Forelimb muscle (tissue), 1 donor: ENCODE data around the gene SEPTIN5. TPM values are rescaled to one million over a fixed set of nuclear protein-coding genes. Genes with fewer than 3 reads are reported as not detected.
"Not testable (repeated sequence)": the region's sequence is repeated elsewhere in the genome, so short reads cannot be mapped to it uniquely, and the experiment has no call there.

Experiments
- DNase-seq: peaks from one replicate; pipeline ENCODE4 v3.0.0-alpha.2; 2013; ENCODE audit warnings: low read depth
- polyA plus RNA-seq: library from polyadenylated mRNA; unstranded; fragments of 120-200 nt; gene quantifications from one replicate; pipeline ENCODE4 v1.2.1, GENCODE V29; 2013; ENCODE audit not compliant: insufficient read length

The SEPTIN5 gene
- 130 TPM for polyA plus RNA-seq

DNA sequence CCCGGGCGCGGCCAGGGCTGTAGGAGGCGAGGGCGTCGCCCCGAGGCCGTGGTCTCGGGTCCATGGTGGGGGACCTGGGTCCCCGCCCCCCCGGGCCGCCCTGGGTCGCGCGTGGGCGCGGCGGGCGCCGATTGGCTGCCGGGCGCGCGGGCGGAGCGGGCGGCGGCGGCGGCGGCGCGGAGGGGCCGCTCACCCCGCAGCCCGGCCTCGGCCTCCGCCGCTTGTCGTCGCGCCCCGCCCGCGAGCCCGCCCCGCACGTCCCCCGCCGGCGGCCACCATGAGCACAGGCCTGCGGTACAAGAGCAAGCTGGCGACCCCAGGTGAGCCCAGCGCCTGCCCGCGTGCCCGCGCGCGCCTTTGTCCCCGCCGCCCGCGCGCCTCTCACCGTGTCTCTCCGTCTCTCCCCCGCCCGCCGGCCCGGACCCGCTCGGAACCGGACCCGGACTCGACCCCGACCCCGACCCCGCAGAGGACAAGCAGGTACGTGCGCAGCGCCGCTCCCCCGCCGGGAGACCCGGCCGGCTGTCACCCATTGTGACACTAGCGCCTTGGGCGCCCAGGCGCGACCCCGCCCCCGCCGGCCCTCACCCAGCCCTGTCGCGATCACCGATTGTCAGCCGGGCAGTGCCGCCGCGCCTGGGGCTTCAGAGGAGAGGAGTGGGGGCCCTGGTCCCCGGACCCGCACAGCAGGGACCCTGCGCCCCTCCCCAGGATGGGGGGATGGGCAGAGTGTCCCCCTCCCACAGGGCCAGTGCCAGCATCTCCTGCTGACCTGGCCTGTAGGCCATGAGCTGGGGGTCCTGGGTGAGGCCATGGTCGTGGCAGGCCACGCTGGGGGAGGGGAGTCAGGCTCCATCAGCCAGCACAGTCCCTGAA, at the start of gene SEPTIN5:
Gene SEPTIN5, plus strand, starts transcription at position 192 of the 876 bp plus-strand sequence. Its CDS starts 86 bp downstream, at position 278.
- no peak for DNase-seq

DNA sequence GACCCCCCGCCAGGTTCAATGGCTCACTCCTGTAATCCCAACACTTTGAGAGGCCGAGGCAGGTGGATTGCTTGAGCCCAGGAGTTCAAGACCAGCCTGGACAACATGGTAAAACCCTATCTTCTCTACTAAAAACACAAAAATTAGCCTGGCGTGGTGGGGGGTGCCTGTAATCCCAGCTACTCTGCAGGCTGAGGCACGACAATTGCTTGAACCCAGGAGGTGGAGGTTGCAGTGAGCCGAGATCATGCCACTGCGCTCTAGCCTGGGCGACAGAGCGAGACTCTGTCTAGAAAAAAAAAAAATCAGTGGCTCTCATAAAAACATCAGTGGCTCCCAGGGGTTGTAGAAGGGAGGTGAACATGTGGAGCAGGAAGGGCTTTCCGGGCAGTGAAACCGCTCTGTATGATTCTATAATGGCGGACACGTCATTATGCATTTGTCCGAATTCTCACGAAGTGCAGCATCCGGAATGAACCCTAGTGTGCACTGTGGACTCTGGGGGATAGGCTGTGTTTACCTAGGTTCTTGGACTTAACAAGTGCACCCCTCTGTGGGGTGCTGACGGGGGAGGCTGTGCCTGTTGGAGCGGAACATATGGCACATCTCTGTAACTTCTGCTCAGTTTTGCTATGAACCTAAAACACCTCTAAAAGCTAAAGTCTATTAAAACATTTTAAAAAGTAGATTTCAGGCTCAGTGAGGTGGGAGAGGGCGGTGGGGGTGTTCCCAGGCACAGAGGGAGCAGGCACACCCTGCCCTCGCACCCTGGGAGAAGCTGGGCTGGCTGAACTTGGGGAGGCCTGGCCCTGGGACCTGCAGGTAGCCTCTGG, 49.1 kb upstream of the SEPTIN5 start:
- no peak for DNase-seq

DNA sequence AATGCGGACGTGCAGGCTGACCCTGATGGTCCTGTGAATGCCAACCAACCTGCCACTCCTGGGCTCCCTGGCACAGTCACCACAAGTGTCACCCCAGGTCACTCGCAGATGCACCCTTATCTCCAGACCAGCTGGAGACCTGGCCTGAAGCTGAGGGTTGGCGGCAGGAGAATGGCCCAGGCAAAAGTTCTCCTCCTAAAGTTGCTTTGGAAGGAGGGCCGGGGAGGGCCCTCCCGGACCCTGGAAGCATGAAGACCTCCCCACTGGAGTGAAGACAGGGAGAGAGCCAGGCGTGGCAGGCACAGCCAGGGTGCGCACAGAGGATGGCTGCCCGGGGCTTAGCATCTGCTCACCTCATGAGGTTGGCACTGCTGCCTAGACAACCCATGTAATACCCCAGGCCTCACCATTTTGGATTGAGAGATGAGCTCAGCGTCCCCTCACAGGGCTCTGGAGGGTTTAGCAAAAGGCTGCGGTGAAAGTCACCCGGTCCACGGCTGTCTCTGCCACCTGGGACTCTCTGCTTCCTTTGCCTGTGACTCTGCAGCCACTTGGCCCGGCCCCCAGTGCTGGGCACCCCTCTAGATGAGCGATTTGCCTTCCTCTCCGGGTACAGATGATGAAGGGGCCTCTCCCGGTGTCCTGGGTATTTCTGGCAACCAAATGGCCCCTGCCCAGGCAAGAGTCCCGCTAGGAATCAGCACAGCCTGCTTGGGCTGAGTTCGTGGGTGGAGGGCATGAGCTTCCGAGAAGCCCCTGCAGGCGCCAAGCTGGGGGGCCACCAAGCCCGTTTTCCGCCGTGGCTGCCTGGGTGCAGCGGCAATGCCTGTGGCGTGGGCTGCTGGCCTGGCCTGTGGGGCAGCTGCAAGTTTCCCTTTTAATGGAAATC, 48.3 kb upstream of the SEPTIN5 start:
- no peak for DNase-seq

DNA sequence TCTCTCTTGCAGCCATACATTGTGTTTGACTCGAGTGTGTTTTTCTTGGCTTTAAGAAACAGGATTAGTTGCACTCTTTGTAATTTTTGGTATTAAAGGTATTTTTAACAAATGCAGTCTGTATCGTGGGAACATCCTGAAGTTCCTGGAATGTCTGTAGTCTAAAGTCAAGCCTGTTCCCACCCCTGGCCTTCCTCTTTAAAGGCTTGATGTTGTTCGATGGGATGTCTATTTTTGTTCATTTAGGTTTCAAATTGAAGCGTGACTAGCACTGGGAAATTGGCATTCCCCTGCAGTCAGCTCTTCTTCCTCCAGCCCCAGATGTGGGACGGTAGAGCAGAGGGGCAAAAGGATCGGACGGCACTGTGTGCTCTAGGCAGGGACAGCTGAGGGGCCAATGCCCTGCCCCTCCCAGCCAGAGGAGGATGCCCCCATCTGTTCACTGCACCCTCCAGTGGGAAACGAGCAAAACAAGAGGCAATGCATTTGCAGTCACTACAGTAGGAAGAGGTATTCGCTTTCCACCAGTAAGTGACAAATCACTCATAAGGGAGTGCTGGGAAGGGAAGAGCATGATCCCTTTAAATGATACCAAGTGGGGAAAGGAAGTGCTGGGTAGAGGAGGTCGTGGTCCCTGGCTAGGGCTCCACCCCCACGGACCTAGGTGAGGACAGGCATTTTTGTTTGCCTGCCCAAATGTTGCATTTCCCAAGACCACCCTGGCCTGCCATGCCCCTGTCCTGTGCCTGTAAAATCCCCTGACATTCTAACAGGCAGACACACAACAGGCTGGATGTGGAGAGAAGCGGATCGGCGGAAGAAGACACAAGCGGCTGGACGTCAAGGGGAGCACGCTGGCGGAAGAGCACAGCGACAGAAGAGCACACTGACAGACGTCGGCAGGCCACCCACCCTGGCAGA, 47.4 kb upstream of the SEPTIN5 start:
- no peak for DNase-seq

DNA sequence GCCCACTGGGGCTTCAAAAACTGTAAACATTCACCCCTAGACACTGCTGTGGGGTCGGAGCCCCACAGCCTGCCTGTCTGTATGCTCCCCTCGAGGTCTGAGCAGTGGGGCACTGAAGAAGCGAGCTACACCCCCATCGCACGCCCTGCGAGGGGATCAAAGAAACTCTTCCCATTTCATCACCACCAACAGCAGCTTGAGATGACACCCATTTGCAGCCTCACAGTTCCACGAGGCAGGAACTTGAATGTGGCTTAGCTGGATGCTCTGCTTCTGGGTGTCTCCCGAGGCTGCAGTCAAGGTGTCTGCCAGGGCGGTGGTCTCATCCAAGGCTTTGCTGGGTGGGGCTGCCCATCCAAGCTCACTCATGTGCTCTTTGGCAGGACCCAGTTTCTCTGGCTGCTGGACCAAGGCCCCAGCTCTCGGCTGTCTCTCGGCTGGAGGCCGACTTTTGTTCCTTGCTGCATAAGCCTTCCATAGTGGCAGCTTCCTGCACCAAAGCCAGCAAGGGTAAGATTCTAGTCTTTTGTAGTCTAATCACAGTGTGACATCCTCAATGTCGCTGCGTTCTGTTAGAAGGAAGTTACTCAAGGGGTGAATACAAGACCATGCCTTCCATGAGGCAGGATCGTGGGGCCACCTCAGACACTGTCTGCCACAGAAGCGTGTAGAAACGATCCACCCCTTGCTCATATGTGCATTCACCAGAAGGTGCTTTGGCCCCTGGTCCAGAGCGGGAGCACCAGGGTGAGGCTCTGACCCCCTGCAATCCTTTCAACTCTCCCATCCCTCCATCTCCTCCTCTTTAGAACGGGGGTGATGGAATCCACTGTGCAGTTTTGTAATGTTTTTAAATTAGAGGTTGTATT, 46.2 kb upstream of the SEPTIN5 start:
- no peak for DNase-seq

DNA sequence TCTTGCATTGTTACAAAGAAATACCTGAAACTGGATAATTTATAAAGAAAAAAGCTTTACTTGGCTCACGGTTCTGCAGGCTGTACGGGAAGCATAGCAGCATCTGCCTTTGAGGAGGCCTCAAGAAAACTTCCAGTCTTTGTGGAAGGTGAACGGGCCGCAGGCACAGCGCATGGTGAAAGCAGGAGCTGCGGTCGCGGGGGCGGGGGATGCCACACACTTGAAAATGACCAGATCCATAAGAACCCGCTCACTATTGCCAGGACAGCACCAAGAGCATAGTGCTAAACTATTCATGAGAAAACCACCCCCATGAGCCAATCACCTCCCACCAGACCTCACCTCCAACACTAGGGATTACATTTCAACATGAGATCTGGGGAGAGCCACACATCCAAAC, 45.6 kb upstream of the SEPTIN5 start:
- DNase-seq: no peak

DNA sequence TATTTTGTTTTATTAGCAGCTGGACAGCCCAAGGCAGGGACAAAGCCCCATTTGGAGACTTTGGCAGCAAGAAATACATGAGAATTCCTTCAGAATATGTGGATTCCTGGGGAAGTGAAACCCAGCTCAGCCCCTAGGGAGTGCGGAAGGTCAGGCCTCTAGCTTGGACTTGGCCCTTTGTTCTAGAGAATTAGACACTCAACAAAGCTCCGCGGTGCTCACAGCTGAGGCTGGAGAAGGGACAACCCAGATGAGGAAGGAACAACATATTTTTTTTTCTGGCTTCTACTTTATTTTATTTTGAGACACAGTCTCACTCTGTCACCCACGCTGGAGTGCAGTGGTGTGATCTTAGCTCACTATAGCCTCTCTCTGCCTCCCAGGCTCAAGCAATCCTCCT, 44.7 kb upstream of the SEPTIN5 start:
- DNase-seq: no peak

DNA sequence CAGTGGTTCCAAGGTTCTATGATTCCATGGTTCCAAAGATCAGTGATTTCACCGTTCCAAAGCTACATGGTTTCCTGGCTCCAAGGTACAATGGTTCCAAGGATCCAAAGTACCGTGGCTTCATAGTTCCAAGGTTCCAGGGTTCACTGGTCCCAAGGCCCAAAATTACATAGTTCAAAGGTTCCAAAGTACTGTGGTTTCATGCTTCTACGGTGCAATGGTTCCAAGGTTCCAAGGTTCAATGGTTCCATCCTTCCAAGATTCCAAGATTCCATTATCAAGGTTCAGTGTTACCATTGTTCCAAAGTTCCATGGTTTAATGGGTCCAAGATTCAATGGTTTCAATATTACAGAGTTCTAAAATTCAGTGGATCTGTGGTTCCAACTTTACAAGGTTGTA, 43.0 kb upstream of the SEPTIN5 start:
- DNase-seq: no peak

DNA sequence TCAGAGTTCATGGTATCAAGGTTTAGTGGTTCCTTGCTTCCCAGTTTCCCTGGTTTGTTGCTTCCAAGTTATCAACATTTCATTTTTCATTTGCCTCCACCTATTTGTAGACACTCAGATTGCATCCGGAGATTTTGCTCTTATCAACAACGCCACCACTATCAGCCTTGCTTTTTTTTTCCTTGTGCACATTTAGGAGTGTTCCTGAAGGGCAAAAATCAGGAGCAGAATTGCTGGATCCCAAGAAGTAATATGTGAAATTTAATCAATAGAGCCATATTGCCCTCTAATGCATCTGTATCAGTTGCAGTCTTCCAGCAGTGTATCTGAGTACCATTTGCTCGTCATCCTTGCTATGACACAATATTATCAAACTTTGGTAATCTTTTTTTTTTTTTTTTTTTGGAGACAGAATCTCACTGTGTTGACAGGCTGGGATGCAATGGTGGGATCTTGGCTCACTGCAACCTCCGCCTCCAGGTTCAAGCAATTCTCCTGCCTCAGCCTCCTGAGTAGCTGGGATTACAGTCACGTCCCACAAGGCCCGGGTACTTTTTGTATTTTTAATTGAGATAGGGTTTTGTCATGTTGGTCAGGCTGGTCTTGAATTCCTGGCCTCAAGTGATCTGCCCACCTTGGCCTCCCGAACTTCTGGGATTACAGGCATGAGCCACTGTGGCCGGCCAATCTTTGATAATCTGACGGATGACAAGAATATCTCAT, 42.1 kb upstream of the SEPTIN5 start:
- no peak for DNase-seq

DNA sequence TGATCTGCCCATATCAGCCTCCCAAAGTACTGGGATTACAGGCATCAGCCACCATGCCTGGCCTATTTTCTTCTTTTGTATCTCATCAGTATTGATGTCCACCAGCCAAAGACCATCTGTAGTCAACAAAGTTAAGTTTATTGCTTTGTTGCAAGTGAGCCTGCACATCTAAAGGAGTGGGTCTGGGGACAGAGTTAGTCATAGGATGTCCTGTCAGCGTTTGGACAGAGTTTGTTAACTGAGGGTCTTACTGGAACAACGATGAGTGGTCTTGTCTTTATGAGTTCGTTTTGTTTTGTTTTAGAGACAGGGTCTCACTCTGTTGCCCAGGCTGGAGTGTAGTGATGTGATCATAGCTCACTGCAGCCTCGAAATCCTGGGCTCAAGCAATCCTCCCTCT, 40.6 kb upstream of the SEPTIN5 start:
- DNase-seq: no peak

DNA sequence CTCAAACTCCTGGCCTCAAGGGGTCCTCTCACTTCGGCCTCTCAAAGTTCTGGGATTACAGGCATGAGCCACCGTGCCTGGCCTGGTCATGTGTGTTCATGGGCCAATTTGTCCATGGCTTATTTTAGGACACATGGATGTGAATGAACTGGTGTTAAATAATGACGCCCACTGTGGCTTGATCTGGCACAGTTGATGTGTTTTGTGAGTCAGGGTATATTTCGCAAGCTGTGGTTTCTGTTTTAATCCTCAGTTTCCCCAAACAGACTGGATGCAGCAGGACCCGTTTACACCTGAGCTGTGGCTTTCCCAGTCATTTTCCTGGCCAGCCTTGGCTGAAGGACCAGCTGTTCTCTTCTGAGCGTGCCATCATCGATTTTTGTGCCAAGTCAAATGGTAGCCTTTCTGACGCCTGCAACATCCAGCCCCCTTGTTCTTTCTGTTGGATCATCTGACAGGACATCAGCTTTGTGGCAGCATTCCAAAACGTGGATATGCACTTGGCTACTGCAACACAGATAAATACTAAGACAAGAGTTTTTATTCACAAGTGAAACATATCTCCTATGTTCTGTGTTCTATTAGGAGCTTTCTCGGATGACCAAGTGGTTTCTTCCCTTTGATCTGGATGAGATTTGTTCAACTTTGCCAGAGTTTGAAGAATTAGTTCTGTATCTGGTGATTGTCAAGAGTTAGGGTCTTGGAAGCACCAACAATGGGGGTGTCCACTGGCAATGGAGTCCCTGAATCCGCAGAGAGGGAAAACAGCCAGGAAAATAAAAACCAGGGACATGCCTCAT, 40.0 kb upstream of the SEPTIN5 start:
- no peak for DNase-seq

DNA sequence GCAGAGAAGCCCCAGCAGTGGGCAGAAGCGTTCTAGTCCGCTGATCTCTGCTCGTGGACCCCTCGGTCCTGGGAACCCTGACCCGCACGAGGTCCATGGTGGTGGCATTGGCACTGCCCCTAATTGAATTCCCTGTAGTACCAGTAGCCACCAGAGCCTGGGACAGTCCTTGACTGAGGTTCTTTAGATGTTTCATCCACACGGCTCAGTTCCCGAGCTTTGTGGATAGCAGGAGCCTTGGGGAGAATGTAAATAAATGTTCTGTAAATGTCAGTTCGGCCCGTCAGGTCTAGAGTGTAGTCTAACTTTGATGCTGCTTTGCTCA, 39.4 kb upstream of the SEPTIN5 start:
- no peak for DNase-seq

DNA sequence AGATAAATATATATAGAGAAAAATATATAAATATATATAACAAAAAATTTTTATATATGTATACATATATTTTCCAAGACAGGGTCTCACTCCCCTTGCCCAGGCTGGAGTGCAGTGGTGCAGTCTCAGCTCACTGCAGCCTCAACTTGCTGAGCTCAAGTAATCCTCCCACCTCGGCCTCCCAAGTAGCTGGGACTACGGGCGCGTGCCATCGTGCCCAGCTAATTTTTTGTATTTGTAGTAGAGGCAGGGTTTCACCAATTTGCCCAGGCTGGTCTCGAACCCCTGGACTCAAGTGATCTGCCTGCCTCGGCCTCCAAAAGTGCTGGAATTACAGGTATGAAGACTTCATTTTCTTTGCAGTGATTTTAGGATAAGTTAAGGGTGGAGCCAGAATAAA, 38.9 kb upstream of the SEPTIN5 start:
- no peak for DNase-seq

DNA sequence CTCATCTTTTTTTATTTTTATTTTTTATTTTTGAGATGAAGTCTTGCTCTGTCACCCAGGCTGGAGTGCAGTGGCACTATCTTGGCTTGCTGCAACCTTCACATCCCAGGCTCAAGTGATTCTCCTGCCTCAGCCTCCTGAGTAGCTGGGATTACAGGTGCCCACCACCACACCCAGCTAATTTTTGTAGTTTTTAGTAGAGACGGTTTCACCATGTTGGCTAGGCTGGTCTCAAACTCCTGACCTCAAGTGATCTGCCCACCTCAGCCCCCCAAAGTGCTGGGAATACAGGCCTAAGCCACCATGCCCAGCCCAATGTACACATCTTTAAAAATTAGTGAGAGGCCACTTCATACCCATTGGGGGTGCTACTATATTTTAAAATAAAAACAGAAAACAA, 37.9 kb upstream of the SEPTIN5 start:
- not testable (repeated sequence) for DNase-seq

DNA sequence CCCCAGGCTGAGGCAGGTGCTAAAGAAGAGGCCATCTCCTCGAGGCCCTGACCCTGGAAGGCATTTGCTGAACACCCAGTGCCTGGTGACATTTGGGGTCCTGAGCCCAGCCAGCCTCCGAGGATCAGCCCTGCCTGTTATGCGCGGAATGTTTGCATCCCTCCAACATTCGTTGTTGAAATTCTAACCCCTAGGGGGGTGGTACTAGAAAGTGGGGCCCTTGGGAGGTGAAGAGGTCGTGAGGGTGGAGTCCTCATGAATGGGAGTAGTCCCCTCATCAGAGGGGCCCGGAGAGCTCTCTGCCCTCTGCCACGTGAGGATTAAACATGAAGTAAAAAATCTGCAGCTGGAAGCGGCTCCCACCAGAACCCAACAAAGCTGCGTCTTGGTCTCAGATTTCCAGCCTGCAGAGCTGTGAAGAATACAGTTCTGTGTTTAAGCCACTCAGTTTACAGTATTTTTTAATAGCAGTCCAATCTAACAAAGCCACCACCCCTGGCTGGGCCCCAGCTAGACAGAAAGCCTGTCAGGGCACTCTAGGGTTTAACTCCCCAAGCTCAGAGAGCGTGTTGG, 35.3 kb upstream of the SEPTIN5 start:
- DNase-seq: no peak

DNA sequence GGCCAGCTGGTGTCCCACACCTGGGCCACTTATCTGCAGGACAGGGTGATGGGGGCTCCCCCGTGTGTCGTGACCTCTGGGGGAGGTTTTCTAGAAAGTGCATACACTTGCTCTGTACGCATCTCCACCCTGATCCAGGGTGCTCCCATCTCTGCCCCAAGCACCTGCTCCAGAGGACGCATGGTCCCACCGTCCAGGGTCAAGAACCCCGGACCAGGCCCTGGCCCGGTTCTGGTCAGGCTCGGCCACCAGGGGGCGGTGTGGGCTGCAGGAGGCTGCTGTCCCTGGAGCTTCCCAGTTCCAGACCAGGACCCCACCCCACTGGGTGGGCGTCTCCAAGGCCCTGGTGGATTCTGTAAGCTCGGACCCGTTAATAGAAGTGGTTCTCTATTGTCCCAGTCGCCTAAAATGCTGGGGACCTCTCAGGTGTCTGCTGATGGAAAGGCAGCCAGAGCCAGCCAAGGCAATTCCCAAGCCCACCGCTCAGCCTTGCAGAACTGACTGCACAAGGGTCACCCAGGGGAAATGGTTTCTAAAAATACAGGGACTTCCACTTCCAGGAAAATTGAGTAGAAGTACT, 34.7 kb upstream of the SEPTIN5 start:
- DNase-seq: no peak

DNA sequence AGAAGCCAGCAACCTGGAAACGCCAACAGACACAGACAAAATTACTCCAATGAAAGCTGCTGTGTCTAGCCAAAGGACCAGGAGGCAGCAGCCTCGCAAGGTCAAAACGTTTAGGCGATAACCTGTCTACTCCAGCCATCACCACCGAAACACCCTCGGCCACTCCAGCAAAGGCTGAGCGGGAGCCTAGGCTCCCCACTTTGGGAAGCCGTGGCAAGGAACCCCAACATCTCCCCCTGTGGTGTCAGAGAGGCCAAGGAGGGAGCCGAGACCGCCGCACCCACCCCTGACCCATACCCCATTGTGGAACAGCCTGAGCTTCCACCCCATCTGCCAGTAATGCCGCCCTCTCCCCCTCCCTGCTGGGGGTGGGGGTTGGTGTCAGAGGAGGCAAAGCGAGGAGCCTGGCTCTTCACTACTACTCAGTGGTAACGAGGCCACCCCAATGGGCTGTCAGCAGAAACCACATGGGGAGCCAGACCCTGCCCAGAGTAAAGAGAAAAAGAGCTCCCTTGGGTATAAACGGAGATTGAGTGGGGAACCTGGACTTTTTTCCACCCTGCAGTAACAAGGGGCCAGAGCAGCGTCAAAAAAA, 33.9 kb upstream of the SEPTIN5 start:
- no peak for DNase-seq
